H1 (cell line): ENCODE measurements around the gene ZNF281. TPM values are rescaled to one million over a fixed set of nuclear protein-coding genes. Genes with fewer than 3 reads are reported as not detected.

ENCODE experiments used
- CTCF ChIA-PET: fragments of 300-600 bp; sonication (Branson Sonifier 250); formaldehyde crosslinking; loops from one replicate; lab custom pipeline; 2021; ENCODE audit not compliant: partially characterized antibody; lab: Charles Lee
- POLR2A ChIA-PET: fragments of 300-600 bp; sonication (Branson Sonifier 250); formaldehyde crosslinking; loops from one replicate; lab custom pipeline; 2021; ENCODE audit warnings: inconsistent platforms; ENCODE audit not compliant: partially characterized antibody; lab: Charles Lee
- DNase-seq, 2 experiments: peaks; one replicate each; pipeline versions ENCODE4 v3.0.0 to v3.0.0-alpha.2; 2010 to 2022; ENCODE audit warnings: low spot score in 2 of 2, low read depth in 1 of 2, mixed read lengths in 1 of 2
- FAIRE-seq: peaks from 2 replicates; lab custom pipeline; 2011; peaks lifted over from hg19 to GRCh38; lab: Jason Lieb, UNC
- H2AFZ ChIP-seq: 2 replicates; pipeline ENCODE4 v1.8.1; 2012; ENCODE audit warnings: low read length, inconsistent platforms
- H2AK5ac ChIP-seq: 2 replicates; pipeline ENCODE4 v1.6.1; 2013; ENCODE audit warnings: low read depth, low read length
- H2BK120ac ChIP-seq: replicated peaks from 2 replicates; pipeline ENCODE3; 2013; ENCODE audit warnings: low read depth, low read length, inconsistent platforms
- H2BK12ac ChIP-seq: 2 replicates; pipeline ENCODE4 v1.6.1; 2013; ENCODE audit warnings: low read depth, low read length
- H2BK15ac ChIP-seq: 2 replicates; pipeline ENCODE4 v1.6.1; 2013; ENCODE audit warnings: low read length
- H2BK20ac ChIP-seq: 2 replicates; pipeline ENCODE4 v1.6.1; 2013; ENCODE audit warnings: low read length
- H2BK5ac ChIP-seq: 2 replicates; pipeline ENCODE4 v1.6.1; 2013; ENCODE audit warnings: low read depth, low read length
- H3K14ac ChIP-seq: 2 replicates; pipeline ENCODE4 v1.6.1; 2013; ENCODE audit warnings: inconsistent platforms; ENCODE audit not compliant: insufficient read length
- H3K18ac ChIP-seq: 2 replicates; pipeline ENCODE4 v1.6.1; 2013; ENCODE audit warnings: low read length; ENCODE audit errors: extremely low read depth
- H3K23ac ChIP-seq: 2 replicates; pipeline ENCODE4 v1.6.1; 2013; ENCODE audit warnings: inconsistent platforms; ENCODE audit not compliant: insufficient read length
- H3K23me2 ChIP-seq: 2 replicates; pipeline ENCODE4 v1.6.1; 2013; ENCODE audit warnings: low read depth, low read length
- H3K27ac ChIP-seq: 2 replicates; pipeline ENCODE4 v1.6.1; 2011; ENCODE audit warnings: low read depth, low read length, inconsistent platforms
- H3K27me3 ChIP-seq, 4 experiments: replicated peaks in 1 of 4; 1 replicate in 1 of 4; 2 replicates in 3 of 4; pipeline versions ENCODE4 v1.6.1 to v1.8.1; 2011 to 2013; ENCODE audit warnings: low read length in 3 of 4, mild to moderate bottlenecking in 3 of 4, inconsistent platforms in 2 of 4, mixed read lengths in 2 of 4, moderate library complexity in 1 of 4; ENCODE audit not compliant: control insufficient read depth in 3 of 4, insufficient read depth in 3 of 4; ENCODE audit errors: extremely low read depth in 1 of 4
- H3K36me3 ChIP-seq, 4 experiments: 2 replicates each; pipeline versions ENCODE4 v1.6.1 to v1.8.1; 2011 to 2013; ENCODE audit warnings: mild to moderate bottlenecking in 4 of 4, low read length in 3 of 4, moderate library complexity in 2 of 4, control low read depth in 1 of 4, inconsistent platforms in 1 of 4; ENCODE audit not compliant: insufficient read depth in 4 of 4, control insufficient read depth in 2 of 4
- H3K4ac ChIP-seq: replicated peaks from 2 replicates; pipeline ENCODE3; 2013; ENCODE audit warnings: low read length, low read depth, mixed read lengths, inconsistent platforms; ENCODE audit not compliant: insufficient read length
- H3K4me1 ChIP-seq, 4 experiments: replicated peaks in 1 of 4; 1 replicate in 1 of 4; 2 replicates in 3 of 4; pipeline versions ENCODE4 v1.6.1 to v1.8.1; 2011 to 2013; ENCODE audit warnings: low read length in 3 of 4, inconsistent platforms in 2 of 4, mixed read lengths in 1 of 4; ENCODE audit not compliant: insufficient read depth in 4 of 4, control insufficient read depth in 3 of 4
- H3K4me2 ChIP-seq, 2 experiments: 2 replicates each; pipeline versions ENCODE4 v1.6.1 to v1.8.1; 2011 to 2013; ENCODE audit warnings: low read depth in 2 of 2, low read length in 2 of 2, control low read depth in 1 of 2, inconsistent platforms in 1 of 2, mild to moderate bottlenecking in 1 of 2; ENCODE audit not compliant: insufficient read depth in 1 of 2
- H3K4me3 ChIP-seq, 4 experiments: fragments of 200-600, 300-600 bp in 1 of 4; sonication (generic), shearing (Covaris generic), sonication (Bioruptor Twin) in 1 of 4; 2 replicates each; pipeline versions ENCODE4 v1.5.1 to v1.8.1; 2011 to 2016; ENCODE audit warnings: low read length in 4 of 4, low read depth in 3 of 4, control low read depth in 2 of 4, inconsistent platforms in 2 of 4, mild to moderate bottlenecking in 2 of 4, mixed read lengths in 1 of 4, moderate library complexity in 1 of 4; ENCODE audit not compliant: insufficient read depth in 2 of 4; ENCODE audit errors: extremely low read depth in 1 of 4
- H3K56ac ChIP-seq: replicated peaks from 2 replicates; pipeline ENCODE3; 2013; ENCODE audit warnings: low read depth, mild to moderate bottlenecking, mixed read lengths, low read length, inconsistent platforms; ENCODE audit not compliant: insufficient read length
- H3K79me1 ChIP-seq: 2 replicates; pipeline ENCODE4 v1.6.1; 2013; ENCODE audit warnings: low read depth, low read length, control low read depth
- H3K79me2 ChIP-seq, 2 experiments: 2 replicates each; pipeline versions ENCODE4 v1.6.1 to v1.8.1; 2012 to 2013; ENCODE audit warnings: low read length in 2 of 2, mild to moderate bottlenecking in 2 of 2, inconsistent platforms in 1 of 2; ENCODE audit not compliant: insufficient read depth in 2 of 2, control insufficient read depth in 1 of 2
- H3K9ac ChIP-seq, 4 experiments: replicated peaks in 1 of 4; 1 replicate in 1 of 4; 2 replicates in 3 of 4; pipeline versions ENCODE4 v1.6.1 to v1.8.1; 2011 to 2013; ENCODE audit warnings: low read depth in 3 of 4, low read length in 3 of 4, control low read depth in 2 of 4, mild to moderate bottlenecking in 2 of 4, moderate library complexity in 2 of 4, inconsistent platforms in 1 of 4; ENCODE audit errors: extremely low read depth in 1 of 4
- H3K9me3 ChIP-seq, 2 experiments: 2 replicates each; pipeline versions ENCODE4 v1.6.1 to v1.8.1; 2012 to 2013; ENCODE audit warnings: mild to moderate bottlenecking in 2 of 2, moderate library complexity in 2 of 2, control low read depth in 1 of 2, inconsistent platforms in 1 of 2, low read depth in 1 of 2, low read length in 1 of 2, mixed read lengths in 1 of 2; ENCODE audit not compliant: insufficient read depth in 2 of 2
- H4K20me1 ChIP-seq, 2 experiments: replicated peaks in 1 of 2; 2 replicates each; pipeline versions ENCODE3 to v1.8.1; 2011 to 2013; ENCODE audit warnings: inconsistent platforms in 2 of 2, low read length in 2 of 2, mild to moderate bottlenecking in 1 of 2; ENCODE audit not compliant: insufficient read depth in 2 of 2, control insufficient read depth in 1 of 2
- H4K5ac ChIP-seq: 2 replicates; pipeline ENCODE4 v1.6.1; 2013; ENCODE audit warnings: low read length, low read depth, mixed read lengths, inconsistent platforms; ENCODE audit not compliant: insufficient read length
- H4K8ac ChIP-seq: 2 replicates; pipeline ENCODE4 v1.8.0; 2013; ENCODE audit warnings: mild to moderate bottlenecking, moderate library complexity, low read length, inconsistent platforms; ENCODE audit not compliant: insufficient read depth; ENCODE audit errors: extremely low read depth
- H4K91ac ChIP-seq: replicated peaks from 2 replicates; pipeline ENCODE3; 2013; ENCODE audit warnings: low read length, mixed read lengths, inconsistent platforms; ENCODE audit not compliant: insufficient read length
- CBX5 ChIP-seq: fragments of 300-800, 300-1000 bp; sonication (generic); IDR thresholded peaks from 2 replicates; pipeline ENCODE4 v1.7.1; 2016; ENCODE audit warnings: antibody characterized with exemption, low read length, low read depth
- CEBPB ChIP-seq: IDR thresholded peaks from 2 replicates; pipeline ENCODE4 v1.6.1; 2012; ENCODE audit warnings: low read depth, low read length
- CHD1 ChIP-seq: IDR thresholded peaks from 2 replicates; pipeline ENCODE4 v1.6.1; 2012; ENCODE audit warnings: low read depth, low read length, improper control_type of control experiment
- CHD2 ChIP-seq: IDR thresholded peaks from 2 replicates; pipeline ENCODE4 v1.6.1; 2012; ENCODE audit warnings: low read length, improper control_type of control experiment
- CREB1 ChIP-seq: IDR thresholded peaks from 2 replicates; pipeline ENCODE4 v1.6.1; 2012; ENCODE audit warnings: inconsistent platforms
- CTBP2 ChIP-seq: IDR thresholded peaks from 2 replicates; pipeline ENCODE4 v1.7.0; 2011; ENCODE audit warnings: borderline replicate concordance, mild to moderate bottlenecking, moderate library complexity, mixed read lengths, low read length; ENCODE audit not compliant: insufficient read depth, insufficient read length
- HDAC6 ChIP-seq: IDR thresholded peaks from one replicate; pipeline ENCODE4 v1.7.1; 2012; ENCODE audit warnings: low read depth, mild to moderate bottlenecking, inconsistent platforms, low read length, moderate library complexity
- MAFK ChIP-seq: IDR thresholded peaks from 2 replicates; pipeline ENCODE4 v1.6.1; 2012; ENCODE audit warnings: low read depth, mild to moderate bottlenecking, improper control_type of control experiment, low read length
- RAD21 ChIP-seq, 2 experiments: IDR thresholded peaks in 1 of 2; conservative IDR thresholded peaks in 1 of 2; 2 replicates each; pipeline ENCODE4 v1.6.1; 2011; ENCODE audit warnings: low read depth in 2 of 2, low read length in 2 of 2, improper control_type of control experiment in 1 of 2, inconsistent platforms in 1 of 2, mild to moderate bottlenecking in 1 of 2, moderate library complexity in 1 of 2
- SIX5 ChIP-seq: IDR thresholded peaks from 2 replicates; pipeline ENCODE4 v1.6.1; 2011; ENCODE audit warnings: mild to moderate bottlenecking, low read depth, low read length
- TAF1 ChIP-seq: IDR thresholded peaks from 2 replicates; pipeline ENCODE4 v1.6.1; 2011; ENCODE audit warnings: mild to moderate bottlenecking, low read depth, low read length
- TEAD4 ChIP-seq: IDR thresholded peaks from 2 replicates; pipeline ENCODE4 v1.6.1; 2012; ENCODE audit warnings: low read depth, low read length, inconsistent platforms, mixed read lengths
- USF2 ChIP-seq: IDR thresholded peaks from 2 replicates; pipeline ENCODE4 v1.6.1; 2011; ENCODE audit warnings: low read length, improper control_type of control experiment
- ZNF274 ChIP-seq: IDR thresholded peaks from 2 replicates; pipeline ENCODE4 v1.7.0; 2012; ENCODE audit warnings: low read length, borderline replicate concordance; ENCODE audit errors: extremely low read depth
- WGBS, 2 experiments: shearing (Covaris generic) in 1 of 2; methylation state at CpG; one replicate each; pipeline versions ENCODE4 v1.1.6 to v1.1.7; 2013 to 2015; ENCODE audit warnings: low lambda C conversion rate in 2 of 2, mixed read lengths in 2 of 2, inconsistent platforms in 1 of 2, low coverage in 1 of 2, missing lambda C conversion rate in 1 of 2; ENCODE audit not compliant: insufficient replicate concordance in 2 of 2, insufficient coverage in 1 of 2, insufficient read length in 1 of 2; ENCODE audit errors: extremely low coverage in 1 of 2, missing lambda C conversion rate in 1 of 2; 5-methylcytosine and 5-hydroxymethylcytosine counted together
- polyA plus RNA-seq, 7 experiments: library from polyadenylated mRNA; depleted of rRNA in 3 of 7; stranded (reverse) in 5 of 7; unstranded in 2 of 7; fragments of >200 nt in 5 of 7; fragments of 200-250 nt in 2 of 7; gene quantifications; 1 replicate in 5 of 7; 2 replicates in 1 of 7; 4 replicates in 1 of 7; pipeline versions ENCODE4 v1.2.1 to v1.2.3, GENCODE V29; 2011 to 2013; ENCODE audit warnings: missing spikeins in 2 of 7, mixed read lengths in 2 of 7
- total RNA-seq: library from RNA; stranded (reverse); fragmentation: NEBNext Ultra II Directional; extraction: Animal tissue kit (Norgen Biotek cat#: 25700); gene quantifications from 2 replicates; pipeline ENCODE4 v1.2.1, GENCODE V29; 2021

Gene ZNF281
- total and polyA plus RNA-seq, 2 of the 8 experiments (the other 6 are each of a cell fraction or from before 2014, with no cell fraction given) = 19.5 to 61.4 TPM

GRCh38 chr1:200427744-200428143 is 17.9 kb upstream of the ZNF281 start:
- POLR2A ChIA-PET = interaction anchor here (1.0 to 3.2 kb wide), 6 partner anchors 13 to 55 kb away, joined by 3 to 11 read pairs (median 4); partner anchors contain the start of gene ZNF281
- Histone ChIP-seq H2BK20ac (no peak overlapping the region), H2AK5ac (no peak overlapping the region), H3K79me1 (peaks cover 3% of the 10 kb centered on the region; the same call in 1 of the 2 replicates), H3K27me3 (no peaks in the 10 kb centered on the region), H2BK5ac (no peak overlapping the region), H3K14ac (no peak overlapping the region), H3K23me2 (no peaks in the 10 kb centered on the region), H2BK15ac (no peak overlapping the region), H3K9me3 (no peaks in the 10 kb centered on the region), H2BK12ac (no peak overlapping the region), H3K4me3 (no peak overlapping the region), H3K79me2 (peaks cover 0 to 34% of the 10 kb centered on the region in 2 experiments; a peak in 3 of 4 replicates), H4K5ac (no peak overlapping the region), H4K91ac (no peak overlapping the region), H2BK120ac (no peak overlapping the region), H4K8ac (no peak overlapping the region), H3K56ac (no peak overlapping the region), H3K9ac (no peak overlapping the region), H3K4me1 (no peaks in the 10 kb centered on the region), H3K4me2 (no peak overlapping the region), H3K4ac (no peak overlapping the region), H3K23ac (no peak overlapping the region), H4K20me1 (peaks cover 0 to 1% of the 10 kb centered on the region in 2 experiments), H3K27ac (no peak overlapping the region), H3K36me3 (peaks cover 0 to 16% (median 0%) of the 10 kb centered on the region in 4 experiments; a peak in 1 of 8 replicates), H3K18ac (no peak overlapping the region), H2AFZ (no peak overlapping the region)
- DNase-seq (no peak), FAIRE-seq (no peak)
- CTCF ChIA-PET = interaction anchor here (0.6 to 1.4 kb wide), 4 partner anchors 16 to 964 kb away, joined by 3 read pairs; no protein-coding TSS in a partner anchor
- WGBS, 2 experiments = 94% methylated on average over 5 of the region's 5 CpGs; no CpG with 5 or more reads in 1 of the 2 experiments
- TF ChIP-seq CTBP2 = no peak
- no peak for TF ChIP-seq CHD2
- no peak for TF ChIP-seq TEAD4
- TF ChIP-seq HDAC6 = no peak
- no peak for TF ChIP-seq MAFK
- TF ChIP-seq SIX5 = no peak
- no peak for TF ChIP-seq RAD21 (IDR thresholded peaks at IDR 0.05 in 1 of 2, conservative IDR thresholded peaks at IDR 0.05 in 1 of 2; ENCODE audit: low read depth in 2 of 2, low read length in 2 of 2)
- TF ChIP-seq CEBPB = no peak
- no peak for TF ChIP-seq USF2
- no peak for TF ChIP-seq ZNF274
- TF ChIP-seq TAF1 = no peak
- TF ChIP-seq CBX5 = no peak
- TF ChIP-seq CREB1 = no peak
- TF ChIP-seq CHD1 = no peak
